SK-N-SH (cell line): ENCODE results near the gene OCLN.

Source experiments
- CHD2 ChIP-seq: fragments of 150-350 bp; IDR thresholded peaks from 2 replicates; pipeline ENCODE4 v1.6.1; 2018; ENCODE audit warnings: low read length; ENCODE audit not compliant: partially characterized antibody
- CTCF ChIP-seq: fragments of 200-600 bp; sonication (generic); IDR thresholded peaks from 2 replicates; pipeline ENCODE4 v1.6.1; 2017; ENCODE audit warnings: antibody characterized with exemption, mild to moderate bottlenecking, moderate library complexity
- EZH2phosphoT487 ChIP-seq: fragments of 200-600 bp; sonication (generic); IDR thresholded peaks from 2 replicates; pipeline ENCODE4 v1.6.1; 2017; ENCODE audit warnings: low read depth, mixed run types, mild to moderate bottlenecking, antibody characterized with exemption, moderate library complexity, borderline replicate concordance
- GATA2 ChIP-seq: sonication (generic); formaldehyde crosslinking; IDR thresholded peaks from 2 replicates; pipeline ENCODE4 v1.5.0; 2020; ENCODE audit warnings: mild to moderate bottlenecking, missing genetic modification reagents
- MAX ChIP-seq: IDR thresholded peaks from 2 replicates; pipeline ENCODE4 v1.4.0; 2012; ENCODE audit warnings: low read depth
- NRF1 ChIP-seq: IDR thresholded peaks from 2 replicates; pipeline ENCODE4 v1.6.1; 2012; ENCODE audit warnings: low read depth, mild to moderate bottlenecking, low read length
- TF ChIP-seq, protein P1 (sequence below): IDR thresholded peaks from 2 replicates; pipeline ENCODE4; 2012

- TF ChIP-seq CTCF (no peak), CHD2 (no peak), MAX (no peak), NRF1 (no peak), EZH2phosphoT487 (no peak), GATA2 (CRISPR knock-in tag) (no peak)
- TF ChIP-seq, protein P1, sequence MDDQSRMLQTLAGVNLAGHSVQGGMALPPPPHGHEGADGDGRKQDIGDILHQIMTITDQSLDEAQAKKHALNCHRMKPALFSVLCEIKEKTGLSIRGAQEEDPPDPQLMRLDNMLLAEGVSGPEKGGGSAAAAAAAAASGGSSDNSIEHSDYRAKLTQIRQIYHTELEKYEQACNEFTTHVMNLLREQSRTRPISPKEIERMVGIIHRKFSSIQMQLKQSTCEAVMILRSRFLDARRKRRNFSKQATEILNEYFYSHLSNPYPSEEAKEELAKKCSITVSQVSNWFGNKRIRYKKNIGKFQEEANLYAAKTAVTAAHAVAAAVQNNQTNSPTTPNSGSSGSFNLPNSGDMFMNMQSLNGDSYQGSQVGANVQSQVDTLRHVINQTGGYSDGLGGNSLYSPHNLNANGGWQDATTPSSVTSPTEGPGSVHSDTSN: no peak
Observed at GRCh38 chr5:69462170-69462569, 30.4 kb upstream of the OCLN start.
